Neutrophil (primary cell): ENCODE results near the gene C4B.
"Not testable (repeated sequence)": the region's sequence is repeated elsewhere in the genome, so short reads cannot be mapped to it uniquely, and the experiment has no call there.

Source experiments
- H3K27ac ChIP-seq: fragments of 200-600 bp; sonication (generic); 2 replicates; pipeline ENCODE4 v1.5.1; 2016; ENCODE audit warnings: mild to moderate bottlenecking, moderate library complexity
- H3K27me3 ChIP-seq: fragments of 200-600 bp; sonication (generic); 2 replicates; pipeline ENCODE4 v1.6.0; 2016; ENCODE audit warnings: mild to moderate bottlenecking
- H3K36me3 ChIP-seq: fragments of 200-600 bp; sonication (generic); 2 replicates; pipeline ENCODE4 v1.5.1; 2017
- H3K4me1 ChIP-seq, 2 experiments: fragments of 200-600 bp in 1 of 2; sonication (generic) in 1 of 2; 1 replicate in 1 of 2; 2 replicates in 1 of 2; pipeline versions ENCODE4 v1.5.1 to v1.6.1; 2013 to 2016; ENCODE audit warnings: low read depth in 1 of 2, low read length in 1 of 2, mild to moderate bottlenecking in 1 of 2, moderate library complexity in 1 of 2; ENCODE audit not compliant: control insufficient read depth in 1 of 2, insufficient read depth in 1 of 2
- H3K4me3 ChIP-seq, 2 experiments: fragments of 200-600 bp in 1 of 2; sonication (generic) in 1 of 2; 1 replicate in 1 of 2; 2 replicates in 1 of 2; pipeline ENCODE4 v1.5.1; 2013 to 2016; ENCODE audit warnings: low read depth in 1 of 2, low read length in 1 of 2, mild to moderate bottlenecking in 1 of 2, moderate library complexity in 1 of 2
- H3K9me3 ChIP-seq: fragments of 200-600 bp; sonication (generic); 2 replicates; pipeline ENCODE4 v1.5.1; 2016
- TF ChIP-seq, protein P1 (sequence below): fragments of 200-600 bp; sonication (generic); IDR thresholded peaks from 2 replicates; pipeline ENCODE4 v1.5.1; 2016; ENCODE audit warnings: antibody characterized with exemption

The C4B gene

DNA sequence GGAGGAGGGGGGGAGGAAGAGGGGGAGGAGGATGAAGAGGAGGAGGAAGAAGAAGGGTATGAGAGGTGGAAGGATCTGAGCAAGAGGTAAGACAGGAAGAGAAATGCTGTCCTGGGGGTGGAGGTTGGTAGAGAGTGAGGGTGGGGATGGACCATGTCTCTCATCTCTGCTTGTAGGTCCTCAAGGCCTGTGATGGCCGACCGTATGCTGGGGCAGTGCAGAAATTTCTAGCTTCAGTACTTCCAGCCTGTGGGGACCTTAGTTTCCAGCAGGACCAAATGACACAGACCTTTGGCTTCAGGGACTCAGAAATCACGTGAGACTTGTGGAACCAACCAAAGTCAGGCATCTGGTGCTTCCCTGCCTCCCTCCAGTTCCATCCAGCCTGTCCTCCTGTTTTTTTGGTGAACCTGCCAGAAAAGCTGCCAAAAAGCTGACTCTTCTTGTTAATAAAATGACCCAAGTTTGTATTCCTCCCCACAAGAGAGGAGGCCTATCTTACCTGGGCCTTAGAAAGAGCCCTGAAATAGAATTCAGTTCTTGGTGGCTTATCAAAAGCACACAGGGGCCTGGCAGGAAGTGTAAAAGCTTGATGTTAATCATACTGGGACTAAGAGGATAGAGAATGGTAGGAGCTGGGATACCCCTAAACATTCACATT, 35.2 kb upstream of the C4B start:
- Histone ChIP-seq H3K9me3 (no peaks in the 10 kb centered on the region), H3K27ac (no peak overlapping the region), H3K4me1 (no peaks in the 10 kb centered on the region), H3K36me3 (peaks cover 15% of the 10 kb centered on the region), H3K4me3 (no peak overlapping the region), H3K27me3 (no peaks in the 10 kb centered on the region)
- TF ChIP-seq, protein P1, sequence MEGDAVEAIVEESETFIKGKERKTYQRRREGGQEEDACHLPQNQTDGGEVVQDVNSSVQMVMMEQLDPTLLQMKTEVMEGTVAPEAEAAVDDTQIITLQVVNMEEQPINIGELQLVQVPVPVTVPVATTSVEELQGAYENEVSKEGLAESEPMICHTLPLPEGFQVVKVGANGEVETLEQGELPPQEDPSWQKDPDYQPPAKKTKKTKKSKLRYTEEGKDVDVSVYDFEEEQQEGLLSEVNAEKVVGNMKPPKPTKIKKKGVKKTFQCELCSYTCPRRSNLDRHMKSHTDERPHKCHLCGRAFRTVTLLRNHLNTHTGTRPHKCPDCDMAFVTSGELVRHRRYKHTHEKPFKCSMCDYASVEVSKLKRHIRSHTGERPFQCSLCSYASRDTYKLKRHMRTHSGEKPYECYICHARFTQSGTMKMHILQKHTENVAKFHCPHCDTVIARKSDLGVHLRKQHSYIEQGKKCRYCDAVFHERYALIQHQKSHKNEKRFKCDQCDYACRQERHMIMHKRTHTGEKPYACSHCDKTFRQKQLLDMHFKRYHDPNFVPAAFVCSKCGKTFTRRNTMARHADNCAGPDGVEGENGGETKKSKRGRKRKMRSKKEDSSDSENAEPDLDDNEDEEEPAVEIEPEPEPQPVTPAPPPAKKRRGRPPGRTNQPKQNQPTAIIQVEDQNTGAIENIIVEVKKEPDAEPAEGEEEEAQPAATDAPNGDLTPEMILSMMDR: no peak

DNA sequence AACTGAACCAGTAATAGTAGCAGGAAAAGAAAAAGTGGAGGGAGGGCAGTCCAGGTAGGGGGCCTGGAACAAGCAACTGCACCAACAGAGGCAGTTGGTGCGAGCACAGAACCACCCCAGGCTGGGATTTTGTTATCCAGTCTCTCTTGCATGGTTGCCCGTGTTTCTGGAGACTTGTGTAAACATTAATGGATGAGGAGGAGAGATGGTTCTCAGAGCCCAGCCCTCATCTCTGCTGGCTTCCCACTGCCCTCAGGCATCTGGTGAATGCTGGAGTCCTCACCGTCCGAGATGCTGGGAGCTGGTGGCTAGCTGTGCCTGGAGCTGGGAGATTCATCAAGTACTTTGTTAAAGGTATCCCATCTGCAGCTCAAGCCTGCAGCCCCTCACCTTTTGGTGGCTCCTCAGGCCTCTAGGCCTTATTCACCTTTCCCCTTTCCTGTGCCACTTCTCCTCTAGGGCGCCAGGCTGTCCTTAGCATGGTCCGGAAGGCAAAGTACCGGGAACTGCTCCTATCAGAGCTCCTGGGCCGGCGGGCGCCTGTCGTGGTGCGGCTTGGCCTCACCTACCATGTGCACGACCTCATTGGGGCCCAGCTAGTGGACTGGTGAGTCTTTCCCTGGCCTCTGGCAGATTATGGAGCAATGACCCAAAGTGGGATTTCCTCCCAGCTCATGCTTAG, 34.3 kb upstream of the C4B start:
- H3K27ac ChIP-seq, H3K9me3 ChIP-seq, H3K4me1 ChIP-seq, H3K4me3 ChIP-seq, H3K27me3 ChIP-seq: not testable (repeated sequence)
- H3K36me3 ChIP-seq: peaks cover 15% of the 10 kb centered on the region

DNA sequence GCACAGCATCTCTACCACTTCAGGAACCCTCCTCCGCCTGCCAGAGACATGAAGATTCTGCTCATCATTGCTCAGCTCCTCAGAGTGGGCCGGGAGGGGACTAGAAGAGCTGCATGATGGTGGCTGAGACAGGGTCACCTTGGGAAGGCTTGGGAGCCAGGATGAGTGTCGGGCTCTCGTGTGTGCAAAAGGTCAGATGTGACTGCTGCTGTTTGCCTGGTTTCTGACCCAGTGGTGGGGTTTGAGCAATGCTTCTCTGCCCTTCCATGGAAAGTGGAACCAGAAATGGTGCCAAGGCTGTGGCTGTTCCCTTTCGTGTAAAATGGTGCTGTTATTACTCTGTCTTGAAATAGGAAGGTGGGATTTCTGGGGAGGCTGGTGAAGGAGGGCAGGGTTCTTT, 33.6 kb upstream of the C4B start:
- H3K27me3 ChIP-seq, H3K4me1 ChIP-seq, H3K4me3 ChIP-seq, H3K27ac ChIP-seq, H3K9me3 ChIP-seq: not testable (repeated sequence)
- peaks cover 15% of the 10 kb centered on the region for H3K36me3 ChIP-seq

DNA sequence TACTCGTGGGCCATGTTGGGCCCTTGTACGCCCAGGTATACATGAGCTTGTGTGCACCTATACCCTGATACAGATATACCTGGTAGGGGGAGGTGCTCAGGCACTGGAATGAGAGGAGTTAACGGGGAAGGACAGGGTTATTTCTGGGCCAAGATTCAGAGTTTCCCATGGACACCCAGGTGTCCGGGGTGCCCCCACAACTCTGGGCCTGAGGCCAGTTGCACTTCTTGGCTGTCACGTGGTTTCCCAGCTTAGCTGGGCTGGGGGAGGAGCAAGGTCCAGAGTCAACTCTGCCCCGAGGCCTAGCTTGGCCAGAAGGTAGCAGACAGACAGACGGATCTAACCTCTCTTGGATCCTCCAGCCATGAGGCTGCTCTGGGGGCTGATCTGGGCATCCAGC, 32.9 kb upstream of the C4B start, which contains the start of gene C4A:
Gene C4A (plus strand): TSS at position 314 of the 400 bp plus-strand sequence. CDS start 51 bp downstream, at position 365.
- H3K4me3 ChIP-seq, H3K9me3 ChIP-seq, H3K4me1 ChIP-seq, H3K27ac ChIP-seq, H3K27me3 ChIP-seq: not testable (repeated sequence)
- H3K36me3 ChIP-seq: peaks cover 15% of the 10 kb centered on the region

DNA sequence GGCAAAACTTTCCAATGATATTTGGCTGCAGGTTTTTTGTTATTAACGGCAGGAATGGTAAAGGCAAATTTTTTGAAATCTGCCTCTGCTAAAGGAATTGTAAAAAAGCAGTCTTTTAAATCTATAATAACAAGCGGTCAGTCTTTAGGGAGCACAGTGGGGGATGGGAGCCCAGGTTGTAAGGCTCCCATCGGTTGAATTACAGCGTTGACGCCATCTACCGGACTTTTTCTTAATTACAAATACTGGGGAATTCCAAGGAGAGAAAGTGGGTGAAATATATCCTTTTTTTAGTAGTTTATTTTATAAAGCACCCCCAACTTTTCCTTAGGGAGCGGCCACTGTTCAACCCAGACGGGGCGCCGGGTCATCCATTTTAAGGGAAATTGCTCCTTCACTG, 25.2 kb upstream of the C4B start:
- H3K27ac ChIP-seq, H3K4me3 ChIP-seq, H3K36me3 ChIP-seq, H3K27me3 ChIP-seq, H3K9me3 ChIP-seq, H3K4me1 ChIP-seq: not testable (repeated sequence)

GRCh38 chr6:31994421-31994820, 20.2 kb upstream of the C4B start:
- not testable (repeated sequence) for H3K27ac ChIP-seq, H3K4me3 ChIP-seq, H3K4me1 ChIP-seq, H3K27me3 ChIP-seq, H3K36me3 ChIP-seq, H3K9me3 ChIP-seq

- not testable (repeated sequence) for H3K9me3 ChIP-seq, H3K4me1 ChIP-seq, H3K4me3 ChIP-seq, H3K27ac ChIP-seq, H3K27me3 ChIP-seq, H3K36me3 ChIP-seq
Observed at GRCh38 chr6:31996385-31996784, 18.2 kb upstream of the C4B start.

- not testable (repeated sequence) for H3K27me3 ChIP-seq, H3K27ac ChIP-seq, H3K4me3 ChIP-seq, H3K4me1 ChIP-seq, H3K9me3 ChIP-seq, H3K36me3 ChIP-seq
Observed at GRCh38 chr6:32002546-32003268, 11.9 kb upstream of the C4B start.

DNA sequence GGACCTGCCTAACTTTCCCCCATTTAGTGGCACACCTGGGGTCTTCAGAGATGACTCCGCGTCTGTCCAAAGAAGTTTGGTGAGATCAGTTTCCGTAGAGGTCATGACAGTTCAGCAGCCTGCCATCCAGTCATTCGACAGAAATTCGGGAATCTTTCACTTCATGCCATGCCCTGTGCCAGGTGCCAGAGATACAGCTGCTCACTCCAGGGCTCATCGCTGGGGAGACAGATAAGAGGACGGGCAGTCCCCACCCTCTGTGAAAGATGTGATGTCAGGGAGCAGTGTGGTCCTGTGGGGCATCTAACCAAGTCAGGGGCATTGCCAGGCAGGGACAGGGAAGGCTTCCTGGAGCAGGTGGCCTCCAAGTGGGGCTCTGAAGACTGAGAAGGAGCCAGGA, 11.3 kb upstream of the C4B start:
- H3K27me3 ChIP-seq, H3K27ac ChIP-seq, H3K9me3 ChIP-seq, H3K36me3 ChIP-seq, H3K4me3 ChIP-seq, H3K4me1 ChIP-seq: not testable (repeated sequence)

DNA sequence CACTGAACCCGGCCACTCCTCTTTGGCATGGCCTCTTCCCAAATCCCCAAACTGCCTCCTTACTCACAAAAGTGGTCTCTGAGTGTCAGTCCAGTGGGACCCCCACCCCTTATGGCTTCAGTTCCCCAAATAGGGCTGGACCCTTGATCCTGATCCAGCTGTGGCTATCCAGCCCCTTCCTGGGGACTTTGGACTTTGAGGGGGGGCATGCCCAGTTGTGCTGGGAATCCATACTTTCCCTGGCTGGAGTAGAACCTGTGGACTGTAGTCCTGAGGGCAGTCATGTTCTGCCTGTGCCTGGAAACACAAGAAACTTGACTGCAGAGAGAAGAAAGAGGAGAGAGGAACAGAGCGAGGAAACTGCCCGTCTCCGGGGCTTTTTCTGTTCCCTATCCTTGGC, 10.2 kb upstream of the C4B start:
- not testable (repeated sequence) for H3K4me3 ChIP-seq, H3K27ac ChIP-seq, H3K9me3 ChIP-seq, H3K27me3 ChIP-seq, H3K36me3 ChIP-seq, H3K4me1 ChIP-seq

DNA sequence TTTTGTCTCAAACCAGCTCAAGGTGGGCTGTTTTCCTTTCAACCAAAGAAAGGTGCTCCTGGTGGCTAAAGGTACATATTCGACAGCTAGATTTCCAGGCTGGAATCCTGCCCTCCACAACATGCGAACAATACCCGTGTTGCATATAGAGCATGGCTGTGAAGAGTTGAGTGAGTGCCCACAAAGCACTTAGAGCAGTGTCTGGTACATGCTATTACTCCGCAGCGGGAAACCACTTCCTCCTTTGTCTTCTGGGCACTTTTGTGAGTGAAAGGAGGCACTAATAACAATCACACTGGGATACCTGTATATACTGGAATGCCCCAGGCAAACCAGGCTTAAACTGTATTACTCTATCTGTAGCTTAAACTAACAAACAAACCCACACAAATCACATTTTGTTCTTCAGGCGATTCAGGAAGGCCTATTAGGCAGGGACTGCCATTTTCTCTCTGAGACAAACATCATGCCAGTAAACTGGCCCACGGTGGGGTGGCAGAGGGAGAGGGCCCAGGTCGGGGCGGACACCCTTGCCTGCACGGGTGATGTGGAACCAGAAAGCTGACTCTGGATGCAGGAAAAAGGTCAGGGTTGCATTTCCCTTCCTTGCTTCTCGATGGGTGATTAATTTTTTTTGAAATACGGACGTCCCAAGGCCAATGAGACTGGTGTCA, 9.6 kb upstream of the C4B start:
- not testable (repeated sequence) for H3K27me3 ChIP-seq, H3K4me3 ChIP-seq, H3K27ac ChIP-seq, H3K36me3 ChIP-seq, H3K9me3 ChIP-seq, H3K4me1 ChIP-seq

- not testable (repeated sequence) for H3K9me3 ChIP-seq, H3K4me3 ChIP-seq, H3K36me3 ChIP-seq, H3K27me3 ChIP-seq, H3K27ac ChIP-seq, H3K4me1 ChIP-seq
Observed at GRCh38 chr6:32005538-32005880, 9.1 kb upstream of the C4B start.
